Panc1 (cell line): ENCODE measurements around the gene DLGAP4. TPM values are rescaled to one million over a fixed set of nuclear protein-coding genes. Genes with fewer than 3 reads are reported as not detected.

Experiments
- ATAC-seq: fragments of 200-7000 bp; cut with Tn5 transposase; 2 replicates; pipeline ENCODE4 v1.9.1; 2020; ENCODE audit warnings: mild to moderate bottlenecking, moderate library complexity
- BruUV-seq: library from RNA; stranded (reverse); fragments of 400-500 nt; replicated peaks from 2 replicates; lab custom pipeline; 2021; lab: Mats Ljungman, UMichigan
- CTCF ChIA-PET: fragments of 300-600 bp; sonication (Branson Sonifier 250); formaldehyde crosslinking; loops from one replicate; lab custom pipeline; 2022; ENCODE audit warnings: antibody characterized with exemption; lab: Charles Lee
- POLR2A ChIA-PET: fragments of 300-600 bp; sonication (Branson Sonifier 250); formaldehyde crosslinking; loops from one replicate; lab custom pipeline; 2022; ENCODE audit warnings: antibody characterized with exemption; lab: Charles Lee
- DNase-seq: peaks from one replicate; pipeline ENCODE4 v3.0.0-alpha.2; 2010; ENCODE audit warnings: low read depth, low spot score
- H3K27ac ChIP-seq: 2 replicates; pipeline ENCODE4 v1.5.1; 2011; ENCODE audit warnings: mild to moderate bottlenecking, low read length, inconsistent platforms
- H3K27me3 ChIP-seq: fragments of 200-500 bp; sonication (Bioruptor generic); 2 replicates; pipeline ENCODE4 v1.6.0; 2014; ENCODE audit warnings: low read length, inconsistent platforms; ENCODE audit not compliant: control insufficient read depth, insufficient read depth
- H3K36me3 ChIP-seq: fragments of 200-500 bp; sonication (Bioruptor generic); 2 replicates; pipeline ENCODE4 v1.5.1; 2014; ENCODE audit warnings: inconsistent platforms, mild to moderate bottlenecking, low read length, moderate library complexity; ENCODE audit not compliant: control insufficient read depth, insufficient read depth
- H3K4me1 ChIP-seq: 2 replicates; pipeline ENCODE4 v1.5.1; 2011; ENCODE audit warnings: inconsistent platforms, mild to moderate bottlenecking, low read length, moderate library complexity; ENCODE audit not compliant: control insufficient read depth, insufficient read depth
- H3K4me3 ChIP-seq, 2 experiments: 2 replicates each; pipeline ENCODE4 v1.5.1; 2011 to 2012; ENCODE audit warnings: low read depth in 2 of 2, low read length in 2 of 2, mild to moderate bottlenecking in 2 of 2, inconsistent platforms in 1 of 2, moderate library complexity in 1 of 2
- H3K9me3 ChIP-seq: fragments of 200-500 bp; sonication (Bioruptor generic); 2 replicates; pipeline ENCODE4 v1.5.1; 2014; ENCODE audit warnings: low read depth, mild to moderate bottlenecking, inconsistent platforms, low read length, moderate library complexity; ENCODE audit not compliant: control insufficient read depth, insufficient read depth
- CTCF ChIP-seq: fragments of 450-650 bp; IDR thresholded peaks from 2 replicates; pipeline ENCODE4 v1.5.1; 2017; ENCODE audit warnings: mild to moderate bottlenecking
- POLR2AphosphoS5 ChIP-seq: IDR thresholded peaks from 2 replicates; pipeline ENCODE4 v1.6.1; 2012; ENCODE audit warnings: mild to moderate bottlenecking, low read depth, low read length, moderate library complexity
- SIN3A ChIP-seq: IDR thresholded peaks from 2 replicates; pipeline ENCODE4 v1.6.1; 2012; ENCODE audit warnings: low read depth, mild to moderate bottlenecking, low read length, moderate library complexity, borderline replicate concordance; ENCODE audit not compliant: insufficient read depth
- TCF7L2 ChIP-seq: IDR thresholded peaks from 2 replicates; pipeline ENCODE4 v1.6.1; 2011; ENCODE audit warnings: mild to moderate bottlenecking, low read depth, low read length, inconsistent platforms
- in situ Hi-C: cut with HindIII; loops from 2 replicates; pipeline ENCODE4 v1.10.0; 2016; ENCODE audit warnings: low sequenced_read_pairs, low pct_unique_long_range_greater_than_20kb
- intact Hi-C: fragments of 100-400 bp; cut with micrococcal nuclease; formaldehyde crosslinking; loops from one replicate; pipeline ENCODE4 v1.10.0; 2022; ENCODE audit not compliant: unreplicated experiment
- total RNA-seq: library from RNA; stranded (reverse); gene quantifications from one replicate; pipeline ENCODE4 v1.2.1, GENCODE V29; 2021; ENCODE audit not compliant: unreplicated experiment
- TF ChIP-seq, protein P1 (sequence below), 2 experiments: IDR thresholded peaks; 2 replicates each; pipeline ENCODE4 v1.6.1; 2011 to 2012; ENCODE audit warnings: low read depth in 2 of 2, control low read depth in 1 of 2, low read length in 1 of 2, mild to moderate bottlenecking in 1 of 2, moderate library complexity in 1 of 2; ENCODE audit not compliant: insufficient read depth in 1 of 2

DLGAP4 gene
- total RNA-seq, 1 experiment from 2014 or later, result 52.5 TPM

DNA sequence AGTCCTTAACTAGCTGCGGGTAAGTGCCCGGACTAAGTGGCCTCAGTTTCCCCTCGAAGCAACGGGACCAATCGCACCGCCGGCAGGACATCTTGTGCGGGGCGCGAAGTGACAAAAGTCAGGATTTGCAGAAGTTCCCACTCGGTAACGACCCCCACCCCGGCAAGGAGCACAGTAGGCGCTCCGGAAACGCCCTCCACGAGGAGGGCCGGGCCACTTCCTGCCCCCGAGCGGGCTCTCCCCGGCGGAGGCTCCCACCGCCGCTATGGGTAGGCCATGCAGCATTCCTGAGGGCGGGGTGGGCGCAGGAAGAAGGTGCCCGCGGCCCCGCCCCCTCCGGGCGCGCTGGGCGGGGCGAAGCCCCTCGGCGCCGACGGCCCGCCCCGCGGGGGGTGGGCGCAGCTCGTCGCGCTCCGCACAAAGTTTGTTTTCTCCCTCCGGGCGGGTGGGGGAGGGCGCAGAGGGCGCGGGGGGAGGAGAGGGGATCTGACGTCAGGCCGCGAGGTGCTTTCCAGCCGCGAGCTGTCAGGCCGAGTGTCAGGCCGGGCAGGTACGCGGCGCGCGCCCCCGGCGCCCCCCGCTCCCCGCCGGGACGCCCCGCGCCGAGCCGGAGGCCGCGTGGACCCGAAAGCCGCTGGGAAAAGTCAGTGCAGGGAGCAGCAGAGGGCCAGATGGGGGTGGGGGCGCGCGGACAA lies 267.1 kb downstream of the DLGAP4 start, which contains the start of gene TGIF2:
TSS of gene TGIF2 (plus strand) at position 495 of the 695 bp plus-strand sequence. CDS start 5,178 bp downstream, outside the sequence.
- POLR2A ChIA-PET, result interaction anchor here (0.6 to 0.7 kb wide), 3 partner anchors 14 to 425 kb away, joined by 3 to 12 read pairs (median 6); no protein-coding TSS in a partner anchor
- ATAC-seq, result peak; percentile 89

GRCh38 chr20:36573798-36574365 lies 267.7 kb downstream of the DLGAP4 start:
- no peaks in the 10 kb centered on the region for H3K27me3 ChIP-seq
- TF ChIP-seq, protein P1, sequence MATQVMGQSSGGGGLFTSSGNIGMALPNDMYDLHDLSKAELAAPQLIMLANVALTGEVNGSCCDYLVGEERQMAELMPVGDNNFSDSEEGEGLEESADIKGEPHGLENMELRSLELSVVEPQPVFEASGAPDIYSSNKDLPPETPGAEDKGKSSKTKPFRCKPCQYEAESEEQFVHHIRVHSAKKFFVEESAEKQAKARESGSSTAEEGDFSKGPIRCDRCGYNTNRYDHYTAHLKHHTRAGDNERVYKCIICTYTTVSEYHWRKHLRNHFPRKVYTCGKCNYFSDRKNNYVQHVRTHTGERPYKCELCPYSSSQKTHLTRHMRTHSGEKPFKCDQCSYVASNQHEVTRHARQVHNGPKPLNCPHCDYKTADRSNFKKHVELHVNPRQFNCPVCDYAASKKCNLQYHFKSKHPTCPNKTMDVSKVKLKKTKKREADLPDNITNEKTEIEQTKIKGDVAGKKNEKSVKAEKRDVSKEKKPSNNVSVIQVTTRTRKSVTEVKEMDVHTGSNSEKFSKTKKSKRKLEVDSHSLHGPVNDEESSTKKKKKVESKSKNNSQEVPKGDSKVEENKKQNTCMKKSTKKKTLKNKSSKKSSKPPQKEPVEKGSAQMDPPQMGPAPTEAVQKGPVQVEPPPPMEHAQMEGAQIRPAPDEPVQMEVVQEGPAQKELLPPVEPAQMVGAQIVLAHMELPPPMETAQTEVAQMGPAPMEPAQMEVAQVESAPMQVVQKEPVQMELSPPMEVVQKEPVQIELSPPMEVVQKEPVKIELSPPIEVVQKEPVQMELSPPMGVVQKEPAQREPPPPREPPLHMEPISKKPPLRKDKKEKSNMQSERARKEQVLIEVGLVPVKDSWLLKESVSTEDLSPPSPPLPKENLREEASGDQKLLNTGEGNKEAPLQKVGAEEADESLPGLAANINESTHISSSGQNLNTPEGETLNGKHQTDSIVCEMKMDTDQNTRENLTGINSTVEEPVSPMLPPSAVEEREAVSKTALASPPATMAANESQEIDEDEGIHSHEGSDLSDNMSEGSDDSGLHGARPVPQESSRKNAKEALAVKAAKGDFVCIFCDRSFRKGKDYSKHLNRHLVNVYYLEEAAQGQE (IDR thresholded peaks at IDR 0.05; ENCODE audit: insufficient read depth in 1 of 2, low read depth in 2 of 2, low read length in 1 of 2), result no peak
- no peak for TF ChIP-seq SIN3A
- TF ChIP-seq POLR2AphosphoS5, result no peak
- no peak for TF ChIP-seq CTCF
- no peak for TF ChIP-seq TCF7L2
- H3K4me1 ChIP-seq, result peaks cover 20% of the 10 kb centered on the region
- H3K9me3 ChIP-seq, result no peaks in the 10 kb centered on the region
- ATAC-seq (peak; percentile 2; the same call in 1 of the 2 replicates), DNase-seq (no peak)
- BruUV-seq, result no TSS peak
- POLR2A ChIA-PET, result interaction anchor here (0.6 kb wide), 1 partner anchor 45 kb away, joined by 6 read pairs; no protein-coding TSS in a partner anchor
- H3K4me3 ChIP-seq, result peak overlapping the region; percentile 61 to 65
- peak overlapping the region; percentile 51 for H3K27ac ChIP-seq
- intact Hi-C loops, result no loop called here
- in situ Hi-C loops, result no loop called here
- no peaks in the 10 kb centered on the region for H3K36me3 ChIP-seq
- CTCF ChIA-PET, result no interaction called here

More for the DNA sequence above, 267.1 kb downstream of the DLGAP4 start, which contains the start of gene TGIF2:
- TF ChIP-seq CTCF (no peak), SIN3A (peak; percentile 37; the same call in 1 of the 2 replicates), POLR2AphosphoS5 (peak; percentile 66; the same call in 1 of the 2 replicates), TCF7L2 (no peak)
- TF ChIP-seq, protein P1 (IDR thresholded peaks at IDR 0.05; ENCODE audit: insufficient read depth in 1 of 2, low read depth in 2 of 2, low read length in 1 of 2), result no peak
- Histone ChIP-seq H3K9me3 (no peaks in the 10 kb centered on the region), H3K36me3 (no peaks in the 10 kb centered on the region), H3K27ac (peak within 1 kb of the TSS; percentile 92), H3K27me3 (no peaks in the 10 kb centered on the region), H3K4me3 (peak within 1 kb of the TSS; percentile 61 to 65), H3K4me1 (peaks cover 20% of the 10 kb centered on the region)
- DNase-seq, result no peak
- no TSS peak for BruUV-seq
- CTCF ChIA-PET, result interaction anchor here (0.6 kb wide), 1 partner anchor 158 kb away, joined by 3 read pairs; no protein-coding TSS in a partner anchor
- intact Hi-C loops, result no loop called here
- in situ Hi-C loops, result no loop called here
